Neural cell (in vitro differentiated cells): ENCODE results near the gene COQ8B.

Experiments
- EP300 ChIP-seq: fragments of 450-650 bp; conservative IDR thresholded peaks from 2 replicates; pipeline ENCODE4 v1.6.1; 2014; ENCODE audit warnings: antibody characterized with exemption, mild to moderate bottlenecking, moderate library complexity; ENCODE audit not compliant: poor library complexity, severe bottlenecking
- EZH2 ChIP-seq: fragments of 200-600, 300-800 bp; shearing (Covaris generic), sonication (generic); IDR thresholded peaks from 2 replicates; pipeline ENCODE4 v1.6.1; 2014; ENCODE audit warnings: antibody characterized with exemption, low read length, borderline replicate concordance, mild to moderate bottlenecking; ENCODE audit not compliant: insufficient read depth, poor library complexity, severe bottlenecking
- MXI1 ChIP-seq: fragments of 450-650 bp; conservative IDR thresholded peaks from 2 replicates; pipeline ENCODE4 v1.6.1; 2014; ENCODE audit warnings: antibody characterized with exemption, mild to moderate bottlenecking; ENCODE audit not compliant: poor library complexity, severe bottlenecking
- POLR2AphosphoS5 ChIP-seq: IDR thresholded peaks from 2 replicates; pipeline ENCODE4 v1.6.1; 2012
- RAD21 ChIP-seq: fragments of 450-650 bp; conservative IDR thresholded peaks from 2 replicates; pipeline ENCODE4 v1.6.1; 2014; ENCODE audit warnings: antibody characterized with exemption, mild to moderate bottlenecking, moderate library complexity
- SMC3 ChIP-seq: fragments of 450-650 bp; conservative IDR thresholded peaks from 2 replicates; pipeline ENCODE4 v1.6.1; 2014; ENCODE audit warnings: antibody characterized with exemption, mild to moderate bottlenecking, moderate library complexity; ENCODE audit not compliant: poor library complexity
- TAF1 ChIP-seq: IDR thresholded peaks from 2 replicates; pipeline ENCODE4 v1.6.1; 2012; ENCODE audit warnings: low read depth
- TF ChIP-seq, protein P1 (sequence below): fragments of 450-650 bp; IDR thresholded peaks from 2 replicates; pipeline ENCODE4 v1.5.1; 2014; ENCODE audit warnings: antibody characterized with exemption, mild to moderate bottlenecking, moderate library complexity; ENCODE audit not compliant: poor library complexity, severe bottlenecking
- TF ChIP-seq, protein P2 (sequence below): IDR thresholded peaks from 2 replicates; pipeline ENCODE4 v1.6.1; 2012; ENCODE audit warnings: borderline replicate concordance

DNA sequence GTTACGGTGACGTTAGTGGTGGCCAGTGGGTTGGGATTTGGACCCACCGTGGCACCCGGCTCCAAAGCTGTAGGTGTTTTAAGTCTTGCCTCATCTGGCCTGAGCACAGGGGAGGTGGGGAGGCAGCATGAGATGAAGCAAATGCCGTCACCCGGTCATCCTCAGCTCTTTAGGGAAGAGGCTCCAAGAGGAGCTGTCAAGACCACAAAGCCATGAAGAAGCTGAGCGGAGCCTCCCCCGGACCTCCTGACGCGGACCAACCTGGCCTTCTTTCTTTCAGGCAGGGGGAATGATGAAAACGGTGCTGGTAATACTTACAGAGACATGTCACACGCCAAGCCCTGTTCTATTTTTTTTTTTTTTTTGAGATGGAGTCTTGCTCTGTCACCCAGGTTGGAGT, 26.2 kb upstream of the COQ8B start:
- TF ChIP-seq, protein P1, sequence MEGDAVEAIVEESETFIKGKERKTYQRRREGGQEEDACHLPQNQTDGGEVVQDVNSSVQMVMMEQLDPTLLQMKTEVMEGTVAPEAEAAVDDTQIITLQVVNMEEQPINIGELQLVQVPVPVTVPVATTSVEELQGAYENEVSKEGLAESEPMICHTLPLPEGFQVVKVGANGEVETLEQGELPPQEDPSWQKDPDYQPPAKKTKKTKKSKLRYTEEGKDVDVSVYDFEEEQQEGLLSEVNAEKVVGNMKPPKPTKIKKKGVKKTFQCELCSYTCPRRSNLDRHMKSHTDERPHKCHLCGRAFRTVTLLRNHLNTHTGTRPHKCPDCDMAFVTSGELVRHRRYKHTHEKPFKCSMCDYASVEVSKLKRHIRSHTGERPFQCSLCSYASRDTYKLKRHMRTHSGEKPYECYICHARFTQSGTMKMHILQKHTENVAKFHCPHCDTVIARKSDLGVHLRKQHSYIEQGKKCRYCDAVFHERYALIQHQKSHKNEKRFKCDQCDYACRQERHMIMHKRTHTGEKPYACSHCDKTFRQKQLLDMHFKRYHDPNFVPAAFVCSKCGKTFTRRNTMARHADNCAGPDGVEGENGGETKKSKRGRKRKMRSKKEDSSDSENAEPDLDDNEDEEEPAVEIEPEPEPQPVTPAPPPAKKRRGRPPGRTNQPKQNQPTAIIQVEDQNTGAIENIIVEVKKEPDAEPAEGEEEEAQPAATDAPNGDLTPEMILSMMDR, result no peak
- TF ChIP-seq EP300, result no peak
- no peak for TF ChIP-seq POLR2AphosphoS5
- no peak for TF ChIP-seq TAF1
- no peak for TF ChIP-seq RAD21
- no peak for TF ChIP-seq EZH2
- no peak for TF ChIP-seq MXI1
- TF ChIP-seq, protein P2, sequence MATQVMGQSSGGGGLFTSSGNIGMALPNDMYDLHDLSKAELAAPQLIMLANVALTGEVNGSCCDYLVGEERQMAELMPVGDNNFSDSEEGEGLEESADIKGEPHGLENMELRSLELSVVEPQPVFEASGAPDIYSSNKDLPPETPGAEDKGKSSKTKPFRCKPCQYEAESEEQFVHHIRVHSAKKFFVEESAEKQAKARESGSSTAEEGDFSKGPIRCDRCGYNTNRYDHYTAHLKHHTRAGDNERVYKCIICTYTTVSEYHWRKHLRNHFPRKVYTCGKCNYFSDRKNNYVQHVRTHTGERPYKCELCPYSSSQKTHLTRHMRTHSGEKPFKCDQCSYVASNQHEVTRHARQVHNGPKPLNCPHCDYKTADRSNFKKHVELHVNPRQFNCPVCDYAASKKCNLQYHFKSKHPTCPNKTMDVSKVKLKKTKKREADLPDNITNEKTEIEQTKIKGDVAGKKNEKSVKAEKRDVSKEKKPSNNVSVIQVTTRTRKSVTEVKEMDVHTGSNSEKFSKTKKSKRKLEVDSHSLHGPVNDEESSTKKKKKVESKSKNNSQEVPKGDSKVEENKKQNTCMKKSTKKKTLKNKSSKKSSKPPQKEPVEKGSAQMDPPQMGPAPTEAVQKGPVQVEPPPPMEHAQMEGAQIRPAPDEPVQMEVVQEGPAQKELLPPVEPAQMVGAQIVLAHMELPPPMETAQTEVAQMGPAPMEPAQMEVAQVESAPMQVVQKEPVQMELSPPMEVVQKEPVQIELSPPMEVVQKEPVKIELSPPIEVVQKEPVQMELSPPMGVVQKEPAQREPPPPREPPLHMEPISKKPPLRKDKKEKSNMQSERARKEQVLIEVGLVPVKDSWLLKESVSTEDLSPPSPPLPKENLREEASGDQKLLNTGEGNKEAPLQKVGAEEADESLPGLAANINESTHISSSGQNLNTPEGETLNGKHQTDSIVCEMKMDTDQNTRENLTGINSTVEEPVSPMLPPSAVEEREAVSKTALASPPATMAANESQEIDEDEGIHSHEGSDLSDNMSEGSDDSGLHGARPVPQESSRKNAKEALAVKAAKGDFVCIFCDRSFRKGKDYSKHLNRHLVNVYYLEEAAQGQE, result no peak
- TF ChIP-seq SMC3, result no peak
